ENCODE data around the gene ZNF48. TPM values are rescaled to one million over a fixed set of nuclear protein-coding genes. Genes with fewer than 3 reads are reported as not detected.
A peak's percentile ranks its signal among the peaks of the same experiment; 100 is the strongest.

The ZNF48 gene
- total RNA-seq, 2 experiments from 2014 or later: 17.3 to 18.8 TPM

DNA sequence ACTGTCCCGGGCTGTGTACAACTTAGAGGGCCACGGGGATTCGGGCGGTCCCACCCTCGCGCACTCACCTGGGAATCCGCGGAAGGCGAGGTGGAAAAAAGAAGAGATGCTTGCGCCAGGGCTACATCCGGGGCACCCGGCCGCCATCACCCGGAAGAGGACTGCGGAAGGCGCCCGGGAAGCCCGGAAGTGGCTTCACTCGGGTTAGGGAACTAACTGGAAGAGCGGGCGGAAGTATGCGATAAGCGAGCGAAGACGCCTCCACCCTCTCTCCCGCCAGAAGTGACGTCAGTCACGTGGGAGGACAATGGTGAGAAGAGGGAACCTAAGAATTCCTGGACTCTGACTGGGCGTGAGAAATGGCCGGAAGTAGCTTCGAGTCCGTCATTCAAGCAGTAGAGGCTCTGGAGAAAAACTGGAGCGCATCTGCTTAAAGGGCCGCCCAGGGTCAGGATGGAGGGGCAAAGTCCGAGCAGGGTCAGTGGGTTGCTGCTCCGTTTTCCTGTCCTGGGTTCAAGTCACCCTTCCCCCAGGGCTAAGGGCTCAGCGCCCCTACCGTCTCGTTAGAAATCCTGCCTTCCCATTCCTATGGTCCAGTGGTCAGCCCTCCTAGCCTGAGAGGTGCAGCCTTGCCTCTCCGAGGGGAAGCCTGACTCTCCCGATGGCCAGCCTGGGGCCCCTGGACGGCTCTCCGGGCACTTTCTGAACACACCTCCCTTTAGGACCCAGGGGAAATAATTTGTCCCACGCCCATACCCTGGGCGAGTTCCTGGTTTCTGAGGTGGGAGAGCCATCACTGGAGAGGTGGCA, 39.9 kb upstream of the ZNF48 start, which contains the start of gene CD2BP2:
TSS of gene CD2BP2 (minus strand) at position 165 of the 810 bp plus-strand sequence. CDS start 627 bp downstream, outside the sequence.
- intact Hi-C loops (cut with micrococcal nuclease; ENCODE audit: unreplicated experiment): loop anchor here (10.0 kb wide), 1 partner anchor 291 kb away; the partner anchor contains the start of gene ALDOA
- Histone ChIP-seq H3K4me1 (ENCODE audit: insufficient read depth, low read length, poor library complexity, severe bottlenecking) (peaks cover 62% of the 10 kb centered on the region), H3K79me2 (ENCODE audit: insufficient read depth, low read depth, low read length) (peaks cover 37% of the 10 kb centered on the region), H3K4me3 (ENCODE audit: low read depth, low read length, poor library complexity, severe bottlenecking) (peak within 1 kb of the TSS; percentile 98), H3K4me2 (ENCODE audit: low read length) (peak within 1 kb of the TSS; percentile 99), H3K9me2 (ENCODE audit: insufficient read depth, low read length) (no peaks in the 10 kb centered on the region), H3K27ac (ENCODE audit: low read depth, low read length, poor library complexity, severe bottlenecking) (peak within 1 kb of the TSS; percentile 76), H3K9me3 (ENCODE audit: low read length) (no peaks in the 10 kb centered on the region), H4K20me1 (ENCODE audit: insufficient read depth, low read length) (no peaks in the 10 kb centered on the region), H2AFZ (ENCODE audit: low read length) (peak within 1 kb of the TSS; percentile 33), H3K36me3 (ENCODE audit: insufficient read depth, low read length) (peaks cover 83% of the 10 kb centered on the region)
- DNase-seq (ENCODE audit: low spot score): peak; percentile 98
- BruUV-seq (replicated peaks): TSS peak; percentile 78
- POLR2A ChIA-PET: interaction anchor here (0.8 to 3.2 kb wide), 5 partner anchors 11 to 20 kb away, joined by 3 to 18 read pairs (median 7); partner anchors contain the start of gene TBC1D10B
- no peak for TF ChIP-seq EZH2phosphoT487 (IDR thresholded peaks at IDR 0.05; ENCODE audit: borderline replicate concordance, low read depth, low read length)
- TF ChIP-seq, protein P1, sequence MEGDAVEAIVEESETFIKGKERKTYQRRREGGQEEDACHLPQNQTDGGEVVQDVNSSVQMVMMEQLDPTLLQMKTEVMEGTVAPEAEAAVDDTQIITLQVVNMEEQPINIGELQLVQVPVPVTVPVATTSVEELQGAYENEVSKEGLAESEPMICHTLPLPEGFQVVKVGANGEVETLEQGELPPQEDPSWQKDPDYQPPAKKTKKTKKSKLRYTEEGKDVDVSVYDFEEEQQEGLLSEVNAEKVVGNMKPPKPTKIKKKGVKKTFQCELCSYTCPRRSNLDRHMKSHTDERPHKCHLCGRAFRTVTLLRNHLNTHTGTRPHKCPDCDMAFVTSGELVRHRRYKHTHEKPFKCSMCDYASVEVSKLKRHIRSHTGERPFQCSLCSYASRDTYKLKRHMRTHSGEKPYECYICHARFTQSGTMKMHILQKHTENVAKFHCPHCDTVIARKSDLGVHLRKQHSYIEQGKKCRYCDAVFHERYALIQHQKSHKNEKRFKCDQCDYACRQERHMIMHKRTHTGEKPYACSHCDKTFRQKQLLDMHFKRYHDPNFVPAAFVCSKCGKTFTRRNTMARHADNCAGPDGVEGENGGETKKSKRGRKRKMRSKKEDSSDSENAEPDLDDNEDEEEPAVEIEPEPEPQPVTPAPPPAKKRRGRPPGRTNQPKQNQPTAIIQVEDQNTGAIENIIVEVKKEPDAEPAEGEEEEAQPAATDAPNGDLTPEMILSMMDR (conservative IDR thresholded peaks at IDR 0.05; ENCODE audit: low read length): 0 out of 2 replicates have a peak, but pooled peaks have one; percentile 12
- CTCF ChIA-PET (ENCODE audit: unreplicated experiment): interaction anchor here (1.1 kb wide), 1 partner anchor 15 kb away, joined by 3 read pairs; no protein-coding TSS in a partner anchor

DNA sequence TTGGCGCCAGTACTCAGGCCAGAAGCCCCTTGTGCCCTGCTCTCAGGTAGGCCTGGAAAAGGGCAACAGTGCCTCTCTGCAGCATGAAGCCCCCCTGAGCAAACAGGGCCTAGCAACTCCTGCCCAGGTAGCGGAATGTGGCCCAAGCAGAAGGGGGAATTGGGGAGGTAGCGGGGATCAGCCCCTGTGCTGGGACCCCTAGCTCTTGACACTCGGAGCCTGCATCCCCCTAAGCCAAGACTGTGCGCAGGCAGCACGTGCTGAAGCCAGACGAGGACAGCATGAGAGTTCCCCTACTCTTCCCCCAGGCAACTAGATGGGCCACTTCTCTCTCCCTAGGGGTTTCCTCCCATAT, 39.3 kb upstream of the ZNF48 start:
- intact Hi-C loops (cut with micrococcal nuclease; ENCODE audit: unreplicated experiment): loop anchor here (10.0 kb wide), 1 partner anchor 291 kb away; the partner anchor contains the start of gene ALDOA
- DNase-seq (ENCODE audit: low spot score): no peak
- H3K4me3 ChIP-seq (ENCODE audit: low read depth, low read length, poor library complexity, severe bottlenecking): peak overlapping the region; percentile 98
- no peak overlapping the region for H2AFZ ChIP-seq (ENCODE audit: low read length)
- H3K27ac ChIP-seq (ENCODE audit: low read depth, low read length, poor library complexity, severe bottlenecking): peak overlapping the region; percentile 76
- no TSS peak for BruUV-seq (replicated peaks)
- H3K79me2 ChIP-seq (ENCODE audit: insufficient read depth, low read depth, low read length): peaks cover 42% of the 10 kb centered on the region
- peaks cover 83% of the 10 kb centered on the region for H3K36me3 ChIP-seq (ENCODE audit: insufficient read depth, low read length)
- no peaks in the 10 kb centered on the region for H4K20me1 ChIP-seq (ENCODE audit: insufficient read depth, low read length)
- peak overlapping the region; percentile 99 for H3K4me2 ChIP-seq (ENCODE audit: low read length)
- no peaks in the 10 kb centered on the region for H3K9me2 ChIP-seq (ENCODE audit: insufficient read depth, low read length)
- POLR2A ChIA-PET: interaction anchor here (1.8 to 3.2 kb wide), 2 partner anchors 14 to 15 kb away, joined by 7 to 18 read pairs; partner anchors contain the start of gene TBC1D10B
- H3K4me1 ChIP-seq (ENCODE audit: insufficient read depth, low read length, poor library complexity, severe bottlenecking): peaks cover 56% of the 10 kb centered on the region
- CTCF ChIA-PET (ENCODE audit: unreplicated experiment): interaction anchor here (1.1 kb wide), 1 partner anchor 15 kb away, joined by 3 read pairs; no protein-coding TSS in a partner anchor
- H3K9me3 ChIP-seq (ENCODE audit: low read length): no peaks in the 10 kb centered on the region
- no peak for TF ChIP-seq EZH2phosphoT487 (IDR thresholded peaks at IDR 0.05; ENCODE audit: borderline replicate concordance, low read depth, low read length)
- TF ChIP-seq, protein P1 (conservative IDR thresholded peaks at IDR 0.05; ENCODE audit: low read length): no peak

Measured in OCI-LY7 (cell line).